ENCODE data around the gene SPI1.

GRCh38 chr11:47384498-47384897 is 6.2 kb upstream of the SPI1 start:
- TF ChIP-seq CTCF (IDR thresholded peaks at IDR 0.05) (no peak), POLR2A (IDR thresholded peaks at IDR 0.05) (no peak)
